Coronary artery (tissue), 2 donors: ENCODE measurements around the gene OR1F1.
"Not testable (repeated sequence)": the region's sequence is repeated elsewhere in the genome, so short reads cannot be mapped to it uniquely, and the experiment has no call there.

Experiments
- DNase-seq: peaks from one replicate; pipeline ENCODE4 v3.0.0-alpha.2; 2017; ENCODE audit warnings: low spot score
- H3K27ac ChIP-seq, 2 donors: fragments of 200-600 bp; sonication (generic); one replicate each; pipeline ENCODE4 v1.5.1; 2016 to 2019
- H3K4me3 ChIP-seq: fragments of 200-600 bp; sonication (generic); 2 replicates; pipeline ENCODE4 v1.5.1; 2016; ENCODE audit warnings: mild to moderate bottlenecking, moderate library complexity
- TF ChIP-seq, protein P1 (sequence below): fragments of 200-600 bp; sonication (generic); IDR thresholded peaks from one replicate; pipeline ENCODE4 v1.5.1; 2019; ENCODE audit warnings: antibody characterized with exemption

Gene OR1F1

DNA sequence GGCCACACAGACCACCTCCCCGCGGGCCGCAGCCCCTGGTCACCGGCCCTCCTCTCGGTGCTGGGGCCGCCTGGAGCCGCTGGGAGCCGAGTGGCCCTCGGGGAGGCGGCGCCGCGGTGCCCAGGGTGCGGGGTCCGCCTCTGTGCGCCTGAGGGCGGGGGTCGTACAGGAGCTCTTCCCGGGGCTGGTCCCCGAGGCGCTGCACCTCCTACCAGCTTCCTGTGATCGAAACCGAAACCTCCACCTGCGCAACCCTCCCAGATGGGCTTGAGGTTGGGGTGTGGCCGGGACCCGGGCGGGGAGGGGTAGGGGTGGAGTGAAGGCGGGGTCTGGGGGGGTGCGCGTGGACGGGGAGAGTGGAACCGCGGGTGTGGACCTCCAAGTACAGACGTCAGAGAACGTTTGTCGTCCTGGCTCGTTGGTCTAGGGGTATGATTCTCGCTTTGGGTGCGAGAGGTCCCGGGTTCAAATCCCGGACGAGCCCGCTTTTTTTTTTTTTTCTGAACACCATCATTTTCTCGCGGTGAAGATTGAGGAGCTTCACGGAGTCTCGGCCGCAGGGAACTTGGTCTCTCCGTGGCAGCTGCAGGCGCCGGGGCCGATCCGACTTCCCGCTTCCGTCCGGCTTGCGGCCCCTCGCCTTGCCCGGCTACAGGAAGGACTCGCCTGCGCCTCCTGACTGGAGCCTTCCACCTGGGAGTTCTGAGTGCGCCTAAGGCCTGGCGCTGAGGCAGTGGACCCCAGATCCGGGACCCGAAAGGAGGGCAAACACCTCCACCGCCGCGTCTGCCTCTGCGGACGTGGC lies 29.3 kb upstream of the OR1F1 start:
- H3K4me3 ChIP-seq = peak overlapping the region; percentile 84
- TF ChIP-seq, protein P1, sequence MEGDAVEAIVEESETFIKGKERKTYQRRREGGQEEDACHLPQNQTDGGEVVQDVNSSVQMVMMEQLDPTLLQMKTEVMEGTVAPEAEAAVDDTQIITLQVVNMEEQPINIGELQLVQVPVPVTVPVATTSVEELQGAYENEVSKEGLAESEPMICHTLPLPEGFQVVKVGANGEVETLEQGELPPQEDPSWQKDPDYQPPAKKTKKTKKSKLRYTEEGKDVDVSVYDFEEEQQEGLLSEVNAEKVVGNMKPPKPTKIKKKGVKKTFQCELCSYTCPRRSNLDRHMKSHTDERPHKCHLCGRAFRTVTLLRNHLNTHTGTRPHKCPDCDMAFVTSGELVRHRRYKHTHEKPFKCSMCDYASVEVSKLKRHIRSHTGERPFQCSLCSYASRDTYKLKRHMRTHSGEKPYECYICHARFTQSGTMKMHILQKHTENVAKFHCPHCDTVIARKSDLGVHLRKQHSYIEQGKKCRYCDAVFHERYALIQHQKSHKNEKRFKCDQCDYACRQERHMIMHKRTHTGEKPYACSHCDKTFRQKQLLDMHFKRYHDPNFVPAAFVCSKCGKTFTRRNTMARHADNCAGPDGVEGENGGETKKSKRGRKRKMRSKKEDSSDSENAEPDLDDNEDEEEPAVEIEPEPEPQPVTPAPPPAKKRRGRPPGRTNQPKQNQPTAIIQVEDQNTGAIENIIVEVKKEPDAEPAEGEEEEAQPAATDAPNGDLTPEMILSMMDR = no peak
- peak; percentile 92 for DNase-seq
- H3K27ac ChIP-seq = peak overlapping the region; percentile 87 to 92

- TF ChIP-seq, protein P1 = no peak
- Histone ChIP-seq H3K4me3 (no peak overlapping the region), H3K27ac (no peak overlapping the region)
- DNase-seq = no peak
These were observed 26.6 kb upstream of the OR1F1 start for GRCh38 chr16:3161235-3162018.

DNA sequence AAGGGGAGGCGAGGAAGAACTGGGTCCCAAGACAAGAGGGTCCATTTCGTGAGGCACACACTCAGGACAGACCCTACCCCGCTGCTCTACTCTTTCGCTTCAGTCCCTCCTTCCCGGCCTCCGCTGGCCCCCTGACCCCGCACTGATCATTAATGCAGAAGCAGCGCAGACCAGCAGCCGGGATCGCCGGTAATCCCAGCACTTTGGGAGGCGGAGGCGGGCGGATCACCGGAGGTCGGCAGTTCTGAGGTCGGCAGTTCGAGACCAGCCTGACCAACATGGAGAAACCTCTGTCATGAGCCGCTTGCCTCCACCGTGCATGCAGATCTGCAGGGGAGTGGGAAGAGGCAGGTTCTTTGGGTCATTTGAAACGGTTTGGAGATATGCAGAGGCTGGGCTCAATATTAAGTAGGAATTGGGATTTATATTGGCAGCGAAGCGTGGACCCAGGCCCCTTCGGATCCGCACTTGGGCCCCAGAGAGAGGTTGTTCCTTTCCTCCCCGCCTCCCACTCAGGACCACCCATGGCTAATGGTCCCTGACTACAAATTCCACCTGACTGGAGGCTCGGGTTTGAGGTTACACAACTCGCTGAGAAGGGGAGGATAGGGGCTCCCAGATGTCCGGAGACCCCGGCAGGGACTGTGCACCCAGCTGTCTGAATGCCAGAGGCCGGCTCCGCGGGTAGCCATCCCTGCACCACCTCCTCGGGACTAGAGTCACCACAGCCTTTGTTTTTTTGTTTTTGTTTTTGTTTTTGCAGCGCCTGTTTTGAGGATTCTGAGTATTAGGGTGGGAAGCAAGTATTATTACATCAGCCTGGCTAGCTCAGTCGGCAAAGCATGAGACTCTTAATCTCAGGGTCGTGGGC lies 23.6 kb upstream of the OR1F1 start:
- Histone ChIP-seq H3K27ac (no peak overlapping the region), H3K4me3 (no peak overlapping the region)
- DNase-seq = no peak
- TF ChIP-seq, protein P1 = no peak

GRCh38 chr16:3165111-3165822 lies 22.7 kb upstream of the OR1F1 start:
- H3K4me3 ChIP-seq = peak overlapping the region; percentile 60
- H3K27ac ChIP-seq = no peak overlapping the region
- TF ChIP-seq, protein P1 = no peak
- no peak for DNase-seq

GRCh38 chr16:3166505-3166886 lies 21.5 kb upstream of the OR1F1 start:
- DNase-seq = no peak
- no peak overlapping the region for H3K4me3 ChIP-seq
- TF ChIP-seq, protein P1 = no peak

GRCh38 chr16:3168729-3169128 lies 19.3 kb upstream of the OR1F1 start:
- not testable (repeated sequence) for H3K27ac ChIP-seq, DNase-seq, H3K4me3 ChIP-seq

More at GRCh38 chr16:3166505-3166886, 21.5 kb upstream of the OR1F1 start:
- no peak overlapping the region for H3K27ac ChIP-seq
